Umbilical cord (tissue), 2 donors: ENCODE data around the gene P3H4. TPM values are rescaled to one million over a fixed set of nuclear protein-coding genes. Genes with fewer than 3 reads are reported as not detected.
"Not testable (repeated sequence)": the region's sequence is repeated elsewhere in the genome, so short reads cannot be mapped to it uniquely, and the experiment has no call there.

ENCODE experiments used
- DNase-seq: peaks from one replicate; pipeline ENCODE4 v3.0.0-alpha.2; 2015; ENCODE audit warnings: low spot score
- total RNA-seq: library from RNA; depleted of rRNA; stranded (reverse); fragments of >200 nt; gene quantifications from one replicate; pipeline ENCODE4 v1.2.3, GENCODE V29; 2014; ENCODE audit warnings: low replicate concordance; ENCODE audit not compliant: insufficient read depth

Gene P3H4
- 94.9 TPM for total RNA-seq

GRCh38 chr17:41811549-41812380 is at the start of gene P3H4:
P3H4 (minus strand) TSS chr17:41811949; CDS start chr17:41811915, 34 bp downstream.
- DNase-seq: peak; percentile 88

GRCh38 chr17:41860254-41860931 is 48.6 kb upstream of the P3H4 start:
- DNase-seq: no peak

GRCh38 chr17:41851382-41851781 is 39.6 kb upstream of the P3H4 start:
- not testable (repeated sequence) for DNase-seq

GRCh38 chr17:41849251-41849990 is 37.7 kb upstream of the P3H4 start:
- no peak for DNase-seq

GRCh38 chr17:41848788-41849187 is 37.0 kb upstream of the P3H4 start:
- no peak for DNase-seq

- DNase-seq: no peak
Measured at GRCh38 chr17:41844971-41845370, 33.2 kb upstream of the P3H4 start.

- not testable (repeated sequence) for DNase-seq
Measured at GRCh38 chr17:41840781-41841180, 29.0 kb upstream of the P3H4 start.

- not testable (repeated sequence) for DNase-seq
Measured at GRCh38 chr17:41839448-41839847, 27.7 kb upstream of the P3H4 start.

GRCh38 chr17:41837761-41838538 is 26.2 kb upstream of the P3H4 start, which contains the start of gene KLHL10:
KLHL10 (plus strand) TSS chr17:41837825; CDS start chr17:41837933, 108 bp downstream.
- no peak for DNase-seq

GRCh38 chr17:41836550-41837196 is 24.9 kb upstream of the P3H4 start:
- DNase-seq: no peak

- peak; percentile 71 for DNase-seq
Measured at GRCh38 chr17:41835800-41836549, 24.2 kb upstream of the P3H4 start, which contains the start of gene NT5C3B. NT5C3B (minus strand) TSS chr17:41836232; CDS start chr17:41836193, 39 bp downstream.

- DNase-seq: no peak
Measured at GRCh38 chr17:41835214-41835799, 23.6 kb upstream of the P3H4 start.

GRCh38 chr17:41829961-41830360 is 18.2 kb upstream of the P3H4 start:
- DNase-seq: not testable (repeated sequence)

- no peak for DNase-seq
Measured at GRCh38 chr17:41825175-41825845, 13.6 kb upstream of the P3H4 start.

GRCh38 chr17:41824086-41824485 is 12.3 kb upstream of the P3H4 start:
- DNase-seq: no peak

- DNase-seq: no peak
Measured at GRCh38 chr17:41823580-41823979, 11.8 kb upstream of the P3H4 start.

GRCh38 chr17:41823141-41823524 is 11.4 kb upstream of the P3H4 start:
- DNase-seq: no peak

- DNase-seq: no peak
Measured at GRCh38 chr17:41822216-41823140, 10.7 kb upstream of the P3H4 start.
